GM19467 (cell line): ENCODE data around the gene IL31.

Source experiments
- ATAC-seq: cut with Tn5 transposase; IDR thresholded peaks from one replicate; pipeline ENCODE4 v1.9.1; 2021; ENCODE audit warnings: mild to moderate bottlenecking, moderate library complexity; ENCODE audit not compliant: unreplicated experiment

IL31 gene

DNA sequence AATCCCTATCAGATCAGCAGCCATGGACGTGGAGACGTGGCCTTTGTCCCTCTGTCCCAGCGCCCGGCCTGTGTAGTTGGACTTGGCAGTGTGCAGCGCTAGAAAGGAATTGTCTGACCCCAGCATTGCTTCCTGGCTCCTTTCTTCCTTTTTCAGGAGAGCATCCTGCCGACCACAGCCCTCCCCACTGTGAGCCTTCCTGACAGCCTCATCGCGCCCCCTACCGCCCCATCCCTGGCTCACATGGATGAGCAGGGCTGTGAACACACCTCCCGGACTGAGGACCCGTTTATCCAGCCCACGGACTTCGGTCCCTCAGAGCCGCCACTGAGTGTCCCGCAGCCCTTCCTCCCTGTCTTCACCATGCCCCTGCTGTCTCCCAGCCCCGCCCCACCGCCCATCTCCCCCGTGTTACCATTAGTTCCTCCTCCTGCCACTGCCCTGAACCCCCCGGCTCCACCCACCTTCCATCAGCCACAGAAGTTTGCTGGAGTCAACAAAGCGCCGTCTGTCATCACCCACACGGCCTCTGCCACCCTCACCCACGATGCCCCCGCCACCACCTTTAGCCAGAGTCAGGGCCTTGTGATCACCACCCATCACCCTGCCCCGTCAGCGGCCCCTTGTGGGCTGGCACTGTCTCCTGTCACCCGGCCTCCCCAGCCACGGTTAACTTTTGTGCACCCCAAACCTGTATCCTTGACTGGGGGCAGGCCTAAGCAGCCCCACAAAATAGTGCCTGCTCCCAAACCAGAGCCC is 40.6 kb downstream of the IL31 start:
- ATAC-seq = no peak

DNA sequence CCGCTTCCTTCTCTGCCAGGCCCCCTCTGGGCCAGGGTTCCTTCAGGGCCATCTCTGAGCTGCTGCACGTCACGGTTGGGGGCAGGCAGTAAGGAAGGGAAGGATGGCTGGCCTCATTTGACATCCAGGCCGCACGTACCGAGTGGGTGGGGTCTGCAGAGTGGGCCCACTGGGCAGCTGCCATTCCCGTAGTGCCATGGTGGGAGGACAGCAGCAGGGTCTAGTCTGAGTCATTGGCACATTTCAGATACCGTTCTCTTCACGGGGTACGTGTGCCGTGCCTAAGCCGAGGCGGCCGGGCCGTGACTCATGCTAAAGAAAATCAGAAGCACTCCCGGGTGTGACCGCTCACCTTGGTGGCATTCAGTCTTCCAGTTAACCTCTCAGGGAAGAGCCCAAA is 43.9 kb downstream of the IL31 start:
- ATAC-seq = no peak

DNA sequence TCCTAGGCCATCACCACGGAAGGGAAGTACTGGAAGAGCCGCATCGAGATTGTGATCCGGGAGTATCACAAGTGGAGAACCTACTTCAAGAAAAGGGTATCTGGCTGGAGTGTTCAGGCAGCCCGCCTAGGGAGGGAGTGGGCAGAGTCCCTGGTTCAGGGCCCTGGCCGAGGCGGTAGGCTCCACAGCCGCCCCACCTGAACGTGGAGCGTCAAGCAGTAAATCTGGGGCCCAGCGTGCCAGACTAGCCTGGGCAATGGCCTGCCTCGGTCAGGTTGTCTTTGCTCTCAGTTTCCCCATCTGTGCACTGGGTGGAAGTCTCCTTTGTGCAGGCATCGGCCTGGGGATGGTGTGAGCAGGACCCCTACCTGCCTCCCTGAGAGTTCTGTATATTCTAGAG is 44.9 kb downstream of the IL31 start:
- ATAC-seq = no peak

DNA sequence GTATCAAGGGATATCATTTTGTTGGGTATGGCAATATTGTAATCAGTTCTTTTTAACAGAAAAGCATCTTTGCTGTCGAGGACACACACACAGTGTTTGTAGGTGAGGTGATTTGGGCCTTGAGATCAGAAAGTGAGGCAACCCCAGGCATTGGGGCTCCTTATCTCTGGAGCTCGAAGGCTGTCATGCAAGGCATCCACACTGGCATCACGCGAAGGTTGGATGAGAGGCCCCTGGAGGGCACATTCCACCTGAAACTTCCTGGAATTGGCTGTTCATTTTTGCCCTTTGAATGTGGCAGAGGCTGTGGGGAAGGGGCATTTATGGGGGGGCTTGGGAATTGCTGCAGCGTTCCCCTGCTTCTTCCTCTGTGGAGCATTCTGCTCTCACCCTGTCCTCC is 45.5 kb downstream of the IL31 start:
- no peak for ATAC-seq

DNA sequence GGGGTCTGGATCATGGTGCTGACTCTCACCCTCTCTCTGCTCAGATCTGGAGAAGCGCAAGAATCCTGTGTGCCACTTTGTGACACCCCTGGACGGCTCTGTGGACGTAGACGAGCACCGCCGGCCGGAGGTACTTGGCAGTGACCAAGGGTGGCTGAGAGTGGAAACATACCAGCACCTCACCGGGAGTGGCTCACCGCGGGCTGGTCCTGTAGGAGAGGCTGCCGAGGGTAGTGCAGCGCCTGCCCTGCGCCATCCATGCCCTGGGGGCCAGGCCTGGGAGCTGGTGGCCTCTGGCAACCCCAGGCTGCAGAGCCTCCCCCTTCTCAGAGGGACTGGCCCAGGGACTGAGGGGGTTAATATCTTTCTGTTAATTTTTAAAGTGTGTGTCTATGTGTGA is 46.2 kb downstream of the IL31 start:
- no peak for ATAC-seq

DNA sequence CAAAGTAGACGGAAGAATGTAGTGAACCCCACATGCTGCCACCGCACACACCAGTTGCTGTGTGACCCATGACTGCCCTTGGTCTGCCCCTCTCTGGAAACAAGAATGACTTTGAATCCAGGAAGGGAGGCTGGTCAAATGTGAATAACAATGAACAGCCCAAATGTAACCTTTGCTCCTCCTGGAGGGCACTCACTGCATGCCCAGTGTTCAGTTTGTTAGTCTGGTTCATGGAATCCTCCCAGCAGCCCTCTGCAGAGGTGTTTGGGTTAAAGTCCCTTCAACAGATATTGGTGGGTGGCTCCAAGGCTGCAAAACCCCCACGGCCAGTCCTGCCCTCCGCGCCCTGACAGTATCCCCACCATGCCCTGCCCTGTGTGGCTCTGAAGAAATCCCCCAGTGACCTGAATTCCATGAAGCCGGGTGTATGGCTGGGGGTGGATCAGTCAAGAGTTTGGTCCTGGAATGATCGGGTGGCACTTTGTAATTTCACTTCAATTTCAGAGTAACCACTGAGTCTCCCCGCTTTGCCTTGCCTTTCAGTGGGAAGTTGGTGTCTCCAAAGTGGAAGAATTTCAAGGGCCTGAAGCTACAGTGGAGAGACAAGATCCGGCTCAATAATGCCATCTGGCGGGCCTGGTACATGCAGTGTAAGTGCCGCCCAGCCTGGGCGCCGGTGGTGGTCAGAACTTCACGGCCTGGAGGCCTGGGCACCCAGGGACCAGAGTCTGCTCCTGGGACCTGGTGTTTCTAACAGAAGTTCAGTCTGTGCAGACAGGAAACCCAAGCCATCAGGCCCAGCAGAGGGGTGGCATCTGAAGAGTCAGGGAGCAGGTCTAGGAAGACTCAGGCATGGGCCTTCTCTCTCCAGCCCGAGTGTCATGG is 47.1 kb downstream of the IL31 start:
- ATAC-seq = no peak

DNA sequence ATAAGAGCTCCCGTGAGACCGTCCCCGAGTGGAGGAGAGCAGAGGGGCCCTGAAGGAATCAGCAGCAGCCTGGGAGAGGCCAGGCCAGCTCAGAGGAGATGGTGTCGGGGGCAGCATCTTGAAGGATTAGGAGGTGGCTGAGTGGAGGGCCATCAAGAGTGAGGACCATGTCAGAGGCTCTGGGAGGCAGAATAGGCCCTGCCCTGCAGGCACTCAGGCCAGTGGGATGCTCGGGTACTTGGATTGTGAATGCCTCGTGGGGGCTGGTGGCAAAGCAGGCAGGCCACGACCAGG is 47.7 kb downstream of the IL31 start:
- no peak for ATAC-seq

DNA sequence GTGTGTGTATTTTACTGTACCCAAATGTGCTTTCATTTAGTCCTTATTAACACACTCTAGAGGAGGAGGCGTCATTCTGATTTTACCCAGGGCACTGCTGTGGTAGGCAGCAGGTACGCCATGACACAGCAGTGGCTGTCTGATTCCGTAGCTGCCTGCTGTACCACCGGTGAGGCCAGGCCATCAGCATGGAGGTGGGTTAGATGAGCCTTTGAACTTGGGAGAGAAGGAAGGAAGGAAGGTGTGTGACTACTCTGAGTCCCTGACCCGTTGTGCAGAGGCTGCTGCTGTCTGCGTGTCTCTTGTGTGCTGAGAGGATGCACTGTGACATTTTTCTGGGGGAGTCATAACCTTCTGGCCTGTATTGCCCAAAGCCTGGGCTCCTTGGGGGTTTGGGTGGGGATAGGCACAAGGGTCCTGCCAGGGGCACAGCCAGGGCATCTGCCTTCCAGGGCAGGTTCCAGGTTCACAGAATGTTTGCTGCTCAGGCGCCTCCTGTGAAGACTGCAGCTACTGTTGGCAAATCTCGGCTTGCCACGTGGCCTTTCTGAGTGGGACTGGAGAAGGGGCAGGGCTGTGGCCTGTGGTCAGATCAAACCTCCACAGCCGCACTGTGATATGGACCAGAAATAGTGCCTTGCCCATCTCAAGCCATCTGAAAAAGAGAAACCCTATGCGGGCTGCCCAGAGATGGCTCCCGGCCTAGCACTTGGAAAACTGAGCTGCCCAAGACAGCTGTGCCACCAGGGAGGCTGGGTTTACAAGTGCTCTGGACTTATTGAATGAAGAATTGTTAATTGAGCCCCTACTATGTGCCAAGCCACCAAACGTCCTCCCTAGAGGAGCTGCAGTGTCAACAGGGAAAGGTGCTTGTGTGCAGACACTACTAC is 48.3 kb downstream of the IL31 start:
- ATAC-seq = no peak

DNA sequence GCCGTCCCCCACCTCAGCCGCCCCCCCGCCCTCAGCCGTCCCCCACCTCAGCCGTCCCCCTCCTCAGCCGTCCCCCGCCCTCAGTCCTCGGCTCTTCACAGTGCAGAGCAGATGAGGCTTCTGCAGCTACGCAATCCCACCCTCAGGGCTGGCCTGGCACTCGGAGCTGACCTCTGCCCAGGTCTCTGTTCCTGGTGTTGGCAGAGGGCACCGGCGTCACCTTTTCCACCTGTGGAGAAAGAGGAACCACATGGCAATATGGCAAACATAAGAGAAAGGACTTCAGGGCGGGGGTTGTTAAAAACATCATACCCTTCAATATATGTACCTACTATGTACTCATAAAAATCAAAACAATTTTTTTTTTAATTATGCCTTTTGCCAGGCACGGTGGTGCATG is 49.7 kb downstream of the IL31 start:
- no peak for ATAC-seq

DNA sequence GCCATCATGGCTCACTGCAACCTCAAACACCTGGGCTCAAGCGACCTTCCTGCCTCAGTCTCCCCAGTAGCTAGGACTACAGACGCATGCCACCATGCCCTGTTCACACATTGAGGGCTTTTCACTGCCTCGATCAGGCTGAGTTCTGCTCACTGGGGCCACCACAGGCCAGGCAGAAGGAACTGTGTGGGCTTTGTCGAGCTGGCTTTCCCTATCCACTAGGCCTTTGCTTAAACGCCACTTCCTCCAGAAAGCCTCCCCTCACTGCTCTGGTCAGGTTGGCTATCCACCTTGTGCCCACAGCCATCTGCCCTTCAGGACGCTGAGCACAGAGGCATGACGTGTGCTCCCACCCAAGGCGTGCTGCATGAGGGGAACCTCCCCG is 50.3 kb downstream of the IL31 start:
- no peak for ATAC-seq

DNA sequence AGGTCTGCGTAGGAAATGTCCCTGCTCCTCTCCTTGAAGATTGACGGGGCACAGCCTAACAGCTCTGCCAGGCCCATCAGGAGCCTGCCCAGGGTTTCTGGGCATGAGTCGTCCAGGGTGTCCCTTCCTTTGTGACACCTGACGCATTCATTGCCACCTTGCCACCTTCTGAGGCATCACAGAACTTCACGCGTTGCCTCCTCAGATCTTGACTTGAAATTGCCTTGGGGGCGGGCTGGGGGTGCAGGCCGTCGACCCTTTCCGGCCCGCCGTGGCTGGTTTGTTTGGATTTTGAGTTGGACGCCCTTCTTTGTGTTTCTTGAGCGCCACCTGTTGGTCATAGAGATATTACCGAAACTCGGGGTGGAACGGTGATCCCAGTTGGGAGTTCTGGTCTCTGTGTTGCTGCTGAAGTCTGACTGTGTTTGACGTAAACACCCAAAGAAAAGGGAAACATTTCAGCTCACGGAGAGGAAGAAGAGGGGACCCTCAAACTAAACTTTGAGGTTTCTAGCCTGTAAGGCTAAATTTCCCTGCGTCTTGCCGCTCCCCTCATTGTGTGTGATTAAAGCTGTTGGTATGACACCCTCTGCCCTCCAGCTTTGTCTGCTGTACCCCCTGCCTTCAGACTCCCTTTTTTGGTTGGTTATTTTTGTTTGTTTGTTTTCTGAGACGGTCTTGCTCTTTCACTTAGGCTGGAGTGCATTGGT is 50.8 kb downstream of the IL31 start:
- no peak for ATAC-seq
